ENCODE data around the gene FRMD4A.

GRCh38 chr10:14060320-14061070 lies 270.2 kb downstream of the FRMD4A start:
- TF ChIP-seq CTCF (conservative IDR thresholded peaks at IDR 0.05) (no peak), EZH2 (IDR thresholded peaks at IDR 0.05; ENCODE audit: low read depth) (no peak)
